AG10803 (cell line): ENCODE measurements around the gene OOSP1.

Source experiments
- DNase-seq: peaks from one replicate; pipeline ENCODE4 v3.0.0; 2010; ENCODE audit warnings: low read depth
- H3K4me3 ChIP-seq: 2 replicates; pipeline ENCODE4 v1.5.1; 2011; ENCODE audit warnings: mild to moderate bottlenecking, low read length, control low read depth
- CTCF ChIP-seq: conservative IDR thresholded peaks from 2 replicates; pipeline ENCODE4 v1.5.1; 2011; ENCODE audit warnings: mild to moderate bottlenecking, low read length, control low read depth, inconsistent platforms

OOSP1 gene

GRCh38 chr11:59938132-59938531 is at the start of gene OOSP1:
Gene OOSP1 (plus strand): TSS chr11:59938432. CDS start chr11:59938455, 23 bp downstream.
- H3K4me3 ChIP-seq = no peak within 1 kb of the TSS
- DNase-seq = no peak
- TF ChIP-seq CTCF = no peak

GRCh38 chr11:59891781-59892181 is 46.5 kb upstream of the OOSP1 start:
- TF ChIP-seq CTCF = no peak
- no peak for DNase-seq
- no peak overlapping the region for H3K4me3 ChIP-seq

GRCh38 chr11:59894616-59895015 is 43.6 kb upstream of the OOSP1 start:
- no peak overlapping the region for H3K4me3 ChIP-seq
- TF ChIP-seq CTCF = no peak
- DNase-seq = no peak

- DNase-seq = no peak
- TF ChIP-seq CTCF = no peak
- no peak overlapping the region for H3K4me3 ChIP-seq
These were observed 40.2 kb upstream of the OOSP1 start for GRCh38 chr11:59898046-59898445.

GRCh38 chr11:59898650-59899049 is 39.6 kb upstream of the OOSP1 start:
- TF ChIP-seq CTCF = no peak
- H3K4me3 ChIP-seq = no peak overlapping the region
- DNase-seq = no peak

GRCh38 chr11:59899532-59899931 is 38.7 kb upstream of the OOSP1 start:
- no peak overlapping the region for H3K4me3 ChIP-seq
- TF ChIP-seq CTCF = no peak
- no peak for DNase-seq

- DNase-seq = no peak
These were observed 37.7 kb upstream of the OOSP1 start for GRCh38 chr11:59900366-59901126.

More at GRCh38 chr11:59900366-59901126, 37.7 kb upstream of the OOSP1 start:
- no peak overlapping the region for H3K4me3 ChIP-seq
- TF ChIP-seq CTCF = no peak
